GM12864 (cell line): ENCODE measurements around the gene CLSTN3.

Experiments used
- DNase-seq: peaks from one replicate; pipeline ENCODE4 v3.0.0-alpha.2; 2011; ENCODE audit warnings: low read depth
- H3K4me3 ChIP-seq: 2 replicates; pipeline ENCODE4 v1.5.1; 2011; ENCODE audit warnings: mild to moderate bottlenecking, low read depth, low read length, control low read depth
- TF ChIP-seq, protein P1 (sequence below): IDR thresholded peaks from 2 replicates; pipeline ENCODE4 v1.5.1; 2011; ENCODE audit warnings: low read depth, mild to moderate bottlenecking, moderate library complexity, low read length, control low read depth, inconsistent platforms; ENCODE audit errors: missing control alignments

CLSTN3 gene

DNA sequence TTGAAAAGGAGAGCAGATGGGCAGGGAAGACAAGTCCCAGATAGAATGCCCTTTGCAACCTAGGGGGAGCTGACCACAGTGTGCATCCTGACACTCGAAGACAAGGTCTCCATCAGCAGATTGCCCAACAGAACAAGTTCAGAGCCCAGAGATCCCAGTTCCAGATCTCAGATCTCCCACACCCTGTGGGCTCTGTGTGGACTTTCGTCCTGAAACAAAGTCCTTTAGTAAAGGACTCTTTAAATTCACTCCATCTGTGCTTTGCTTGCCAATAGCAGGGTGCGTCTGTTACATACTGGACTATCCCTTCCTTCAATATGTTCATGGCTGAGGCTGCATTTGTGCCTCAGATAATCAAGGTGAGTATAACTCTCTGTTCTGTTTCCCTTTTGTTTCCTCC, 12.5 kb upstream of the CLSTN3 start:
- no peak for DNase-seq
- H3K4me3 ChIP-seq = no peak overlapping the region
- TF ChIP-seq, protein P1, sequence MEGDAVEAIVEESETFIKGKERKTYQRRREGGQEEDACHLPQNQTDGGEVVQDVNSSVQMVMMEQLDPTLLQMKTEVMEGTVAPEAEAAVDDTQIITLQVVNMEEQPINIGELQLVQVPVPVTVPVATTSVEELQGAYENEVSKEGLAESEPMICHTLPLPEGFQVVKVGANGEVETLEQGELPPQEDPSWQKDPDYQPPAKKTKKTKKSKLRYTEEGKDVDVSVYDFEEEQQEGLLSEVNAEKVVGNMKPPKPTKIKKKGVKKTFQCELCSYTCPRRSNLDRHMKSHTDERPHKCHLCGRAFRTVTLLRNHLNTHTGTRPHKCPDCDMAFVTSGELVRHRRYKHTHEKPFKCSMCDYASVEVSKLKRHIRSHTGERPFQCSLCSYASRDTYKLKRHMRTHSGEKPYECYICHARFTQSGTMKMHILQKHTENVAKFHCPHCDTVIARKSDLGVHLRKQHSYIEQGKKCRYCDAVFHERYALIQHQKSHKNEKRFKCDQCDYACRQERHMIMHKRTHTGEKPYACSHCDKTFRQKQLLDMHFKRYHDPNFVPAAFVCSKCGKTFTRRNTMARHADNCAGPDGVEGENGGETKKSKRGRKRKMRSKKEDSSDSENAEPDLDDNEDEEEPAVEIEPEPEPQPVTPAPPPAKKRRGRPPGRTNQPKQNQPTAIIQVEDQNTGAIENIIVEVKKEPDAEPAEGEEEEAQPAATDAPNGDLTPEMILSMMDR = no peak

DNA sequence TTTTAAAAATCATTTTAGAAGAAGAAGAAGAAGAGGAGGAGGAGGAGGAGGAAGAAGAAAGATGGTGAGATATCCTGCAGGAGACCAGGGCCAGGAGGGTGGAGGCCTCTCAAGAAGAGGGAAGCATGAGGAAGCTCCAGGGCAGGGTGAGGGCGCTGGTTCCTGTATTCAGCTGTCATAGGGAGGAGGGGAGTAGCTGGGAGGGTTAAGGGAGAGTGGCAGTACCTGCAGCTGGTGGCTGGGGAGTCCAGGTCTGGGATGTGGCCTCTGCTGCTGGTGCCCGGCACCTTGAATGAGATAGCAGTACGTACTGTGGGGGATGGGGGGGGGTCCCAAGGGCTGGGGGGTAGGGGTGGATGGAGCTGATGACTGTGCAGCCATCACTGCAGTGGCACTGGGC, 11.3 kb upstream of the CLSTN3 start:
- no peak overlapping the region for H3K4me3 ChIP-seq
- TF ChIP-seq, protein P1 = no peak
- no peak for DNase-seq

DNA sequence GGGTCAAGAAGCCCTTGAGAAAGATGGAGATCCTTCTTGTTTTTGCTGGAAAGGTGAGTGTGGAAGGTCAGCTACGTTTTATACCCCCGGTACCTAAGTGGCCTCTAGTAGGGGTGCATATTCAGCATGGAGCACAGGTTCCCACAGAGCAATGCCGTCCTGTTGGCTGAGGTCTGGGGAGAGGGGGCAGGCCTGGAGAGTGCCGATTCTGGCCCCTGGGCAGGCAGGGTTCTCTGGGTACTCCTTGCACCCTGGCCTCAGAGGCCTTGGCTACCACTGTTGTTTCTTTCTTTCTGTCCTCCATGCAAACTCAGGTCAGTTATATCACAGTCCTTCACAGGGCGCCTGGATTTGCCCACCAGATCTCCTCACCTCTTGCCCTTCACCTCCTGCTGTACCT, 10.0 kb upstream of the CLSTN3 start:
- no peak overlapping the region for H3K4me3 ChIP-seq
- TF ChIP-seq, protein P1 = no peak
- DNase-seq = no peak

DNA sequence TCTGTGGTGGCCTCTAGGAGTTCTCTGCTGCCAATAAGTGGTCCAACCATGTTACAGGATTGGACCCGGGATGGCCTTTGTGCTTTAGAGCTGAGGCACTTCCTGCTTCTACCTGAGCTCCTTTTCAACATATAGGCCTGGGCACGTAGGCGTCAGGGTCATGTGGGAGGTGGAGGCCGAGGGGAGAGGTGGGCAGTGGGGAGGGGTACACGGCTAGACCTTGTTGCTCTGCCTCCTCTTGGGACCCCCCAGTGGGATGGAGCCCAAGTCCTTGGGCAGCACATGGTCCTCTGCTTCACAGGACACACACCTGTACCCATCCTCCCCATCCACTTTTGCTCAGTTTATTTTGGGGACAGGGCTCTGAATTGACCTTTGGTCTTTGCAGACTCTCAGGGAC, 8.8 kb upstream of the CLSTN3 start:
- no peak for DNase-seq
- TF ChIP-seq, protein P1 = no peak
- H3K4me3 ChIP-seq = no peak overlapping the region

DNA sequence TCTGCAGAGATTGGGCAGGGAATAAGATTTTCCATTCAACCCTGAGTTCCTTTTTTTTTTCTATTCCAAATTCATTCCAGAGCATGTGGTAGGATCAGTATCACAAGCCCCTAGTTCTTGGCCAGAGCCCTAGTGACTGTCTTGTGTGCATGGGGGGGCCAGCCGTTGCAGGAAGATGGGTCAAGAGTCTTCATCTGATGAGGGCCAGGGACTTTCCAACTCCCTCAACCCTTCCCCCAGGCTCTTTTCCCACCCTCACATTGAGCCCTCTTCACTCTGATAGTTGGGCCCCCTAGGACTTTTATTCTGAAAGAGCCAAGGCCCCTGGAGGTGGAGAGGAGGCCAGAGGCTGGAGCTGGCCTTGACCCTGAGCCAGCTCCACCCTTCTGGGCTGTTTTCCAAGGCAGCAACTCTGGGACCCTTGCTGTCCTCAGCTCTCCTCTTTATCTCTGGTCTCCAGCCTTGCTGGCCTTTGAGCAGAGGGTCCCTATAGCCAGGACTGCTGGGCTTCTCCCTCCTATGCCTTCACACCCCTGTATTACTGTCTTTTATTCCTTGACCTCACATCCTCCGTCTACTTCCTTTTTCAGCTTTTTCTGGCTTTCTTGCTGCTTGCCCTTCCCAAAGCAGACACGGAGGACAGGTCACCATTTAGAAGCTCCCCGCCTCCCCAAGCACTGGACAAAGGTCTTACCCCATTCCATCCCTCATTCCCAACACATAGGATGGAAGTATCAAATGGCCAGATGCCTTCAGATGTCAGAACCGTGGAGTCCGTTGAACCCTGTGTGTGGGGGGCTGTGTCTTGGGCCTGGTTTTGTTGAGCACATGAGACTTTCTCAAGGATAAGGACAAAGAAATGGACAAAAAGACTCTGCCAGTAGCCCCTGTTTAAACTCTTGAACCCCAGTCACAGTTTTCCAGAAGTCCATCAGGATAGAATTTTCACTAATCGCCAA, 7.1 kb upstream of the CLSTN3 start:
- H3K4me3 ChIP-seq = no peak overlapping the region
- TF ChIP-seq, protein P1 = no peak
- no peak for DNase-seq

DNA sequence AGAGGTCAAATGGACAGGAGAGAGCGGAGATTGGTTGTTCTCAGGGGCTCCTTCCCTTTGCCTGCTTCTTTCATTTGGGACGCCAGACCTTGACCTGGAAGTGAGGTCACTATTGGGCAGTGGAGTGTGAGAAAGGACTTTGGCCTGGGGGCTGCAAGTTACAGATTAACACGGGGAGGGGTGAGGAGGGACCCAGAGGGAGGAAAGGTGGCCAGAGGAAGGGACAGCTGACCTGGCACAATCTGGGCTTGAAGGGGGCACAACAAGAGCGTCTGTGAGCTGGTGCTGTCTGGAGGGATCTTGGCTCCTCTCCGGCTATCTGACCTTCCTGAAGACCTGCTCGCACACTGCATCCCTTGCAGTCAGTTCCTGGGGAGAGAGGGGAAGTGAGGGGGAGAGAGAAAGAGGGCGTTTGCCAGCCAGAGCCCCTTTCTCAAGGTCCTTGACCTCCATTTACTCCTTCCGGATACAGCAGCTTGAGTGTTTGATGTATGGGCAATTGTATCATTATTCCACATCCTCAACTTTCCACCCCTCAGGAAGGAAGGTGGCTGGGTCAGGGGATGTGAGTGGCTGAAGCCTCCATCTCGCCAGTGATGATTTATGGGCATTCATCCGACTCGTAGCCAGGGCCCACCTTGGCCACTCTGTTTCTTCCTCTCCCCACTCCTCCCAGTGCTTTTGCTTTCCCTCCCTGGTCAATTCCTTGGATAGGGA, 6.2 kb upstream of the CLSTN3 start:
- DNase-seq = no peak
- TF ChIP-seq, protein P1 = no peak
- no peak overlapping the region for H3K4me3 ChIP-seq
